Activated CD8-positive, alpha-beta memory T cell treated with anti-CD3 and anti-CD28 coated beads, Interleukin-2, amount 50 U/mL, for 48 hours (primary cell): ENCODE results near the gene SMAD3.

Experiments
- DNase-seq: peaks from one replicate; pipeline ENCODE4 v3.0.0-alpha.2; 2020

The SMAD3 gene

GRCh38 chr15:67130673-67131601 is 65.5 kb downstream of the SMAD3 start:
- DNase-seq = no peak

- DNase-seq = no peak
Measured at GRCh38 chr15:67132276-67132675, 66.9 kb downstream of the SMAD3 start.

- no peak for DNase-seq
Measured at GRCh38 chr15:67133026-67133425, 67.6 kb downstream of the SMAD3 start.

- DNase-seq = no peak
Measured at GRCh38 chr15:67133738-67134066, 68.3 kb downstream of the SMAD3 start.

GRCh38 chr15:67134067-67134838 is 68.9 kb downstream of the SMAD3 start:
- peak; percentile 68 for DNase-seq

GRCh38 chr15:67134871-67135492 is 69.6 kb downstream of the SMAD3 start:
- DNase-seq = no peak

- DNase-seq = no peak
Measured at GRCh38 chr15:67135494-67135893, 70.1 kb downstream of the SMAD3 start.

- no peak for DNase-seq
Measured at GRCh38 chr15:67136802-67137201, 71.4 kb downstream of the SMAD3 start.

- no peak for DNase-seq
Measured at GRCh38 chr15:67137319-67137718, 71.9 kb downstream of the SMAD3 start.

- no peak for DNase-seq
Measured at GRCh38 chr15:67137951-67138848, 72.8 kb downstream of the SMAD3 start.

- DNase-seq = no peak
Measured at GRCh38 chr15:67138891-67139855, 73.8 kb downstream of the SMAD3 start.

- DNase-seq = no peak
Measured at GRCh38 chr15:67140078-67140833, 74.9 kb downstream of the SMAD3 start.

- no peak for DNase-seq
Measured at GRCh38 chr15:67142092-67142766, 76.8 kb downstream of the SMAD3 start.

GRCh38 chr15:67142767-67143100 is 77.3 kb downstream of the SMAD3 start:
- DNase-seq = no peak

GRCh38 chr15:67143646-67144045 is 78.2 kb downstream of the SMAD3 start:
- no peak for DNase-seq

GRCh38 chr15:67144609-67145311 is 79.4 kb downstream of the SMAD3 start:
- no peak for DNase-seq

GRCh38 chr15:67145312-67145610 is 79.9 kb downstream of the SMAD3 start:
- DNase-seq = no peak

- DNase-seq = no peak
Measured at GRCh38 chr15:67145710-67146109, 80.3 kb downstream of the SMAD3 start.

- DNase-seq = no peak
Measured at GRCh38 chr15:67146234-67146633, 80.8 kb downstream of the SMAD3 start.
